Measurements from ENCODE around the gene PAIP2.

The PAIP2 gene

GRCh38 chr5:139393497-139394122 lies 52.0 kb downstream of the PAIP2 start:
- Histone ChIP-seq H3K27ac (ENCODE audit: low read length) (no peak overlapping the region), H3K27me3 (ENCODE audit: control insufficient read depth in 1 of 2, insufficient read depth in 2 of 2, low read length in 2 of 2) (peaks cover 14 to 40% of the 10 kb centered on the region in 2 donors), H3K9ac (ENCODE audit: low read length in 2 of 2) (no peak overlapping the region), H3K4me1 (ENCODE audit: control insufficient read depth, insufficient read depth, low read length) (peaks cover 38% of the 10 kb centered on the region), H3K36me3 (ENCODE audit: control insufficient read depth in 2 of 2, insufficient read depth in 2 of 2, low read length in 2 of 2) (no peaks in the 10 kb centered on the region), H3K4me3 (ENCODE audit: low read length in 2 of 2) (peak overlapping the region; percentile 49 to 69), H3K9me3 (ENCODE audit: control insufficient read depth in 2 of 2, low read length in 2 of 2) (no peaks in the 10 kb centered on the region)

- H3K4me3 ChIP-seq (ENCODE audit: low read length in 2 of 2) = peak overlapping the region; percentile 49 to 69
- H3K9ac ChIP-seq (ENCODE audit: low read length in 2 of 2) = no peak overlapping the region
- no peaks in the 10 kb centered on the region for H3K9me3 ChIP-seq (ENCODE audit: control insufficient read depth in 2 of 2, low read length in 2 of 2)
- H3K27me3 ChIP-seq (ENCODE audit: control insufficient read depth in 1 of 2, insufficient read depth in 2 of 2, low read length in 2 of 2) = peaks cover 14 to 40% of the 10 kb centered on the region in 2 donors
- H3K4me1 ChIP-seq (ENCODE audit: control insufficient read depth, insufficient read depth, low read length) = peaks cover 38% of the 10 kb centered on the region
- no peak overlapping the region for H3K27ac ChIP-seq (ENCODE audit: low read length)
- H3K36me3 ChIP-seq (ENCODE audit: control insufficient read depth in 2 of 2, insufficient read depth in 2 of 2, low read length in 2 of 2) = no peaks in the 10 kb centered on the region
These were observed 52.5 kb downstream of the PAIP2 start for GRCh38 chr5:139394123-139394653.

GRCh38 chr5:139394654-139395566 lies 53.3 kb downstream of the PAIP2 start, which contains the start of gene PROB1:
Gene PROB1 (minus strand): TSS chr5:139395104. CDS start chr5:139395081, 23 bp downstream.
- H3K4me1 ChIP-seq (ENCODE audit: control insufficient read depth, insufficient read depth, low read length) = peaks cover 38% of the 10 kb centered on the region
- H3K4me3 ChIP-seq (ENCODE audit: low read length in 2 of 2) = peak within 1 kb of the TSS; percentile 49 to 69
- no peaks in the 10 kb centered on the region for H3K9me3 ChIP-seq (ENCODE audit: control insufficient read depth in 2 of 2, low read length in 2 of 2)
- H3K36me3 ChIP-seq (ENCODE audit: control insufficient read depth in 2 of 2, insufficient read depth in 2 of 2, low read length in 2 of 2) = no peaks in the 10 kb centered on the region
- H3K27ac ChIP-seq (ENCODE audit: low read length) = no peak within 1 kb of the TSS
- peaks cover 14 to 40% of the 10 kb centered on the region in 2 donors for H3K27me3 ChIP-seq (ENCODE audit: control insufficient read depth in 1 of 2, insufficient read depth in 2 of 2, low read length in 2 of 2)
- no peak within 1 kb of the TSS for H3K9ac ChIP-seq (ENCODE audit: low read length in 2 of 2)

- Histone ChIP-seq H3K27me3 (ENCODE audit: control insufficient read depth in 1 of 2, insufficient read depth in 2 of 2, low read length in 2 of 2) (peaks cover 14 to 40% of the 10 kb centered on the region in 2 donors), H3K27ac (ENCODE audit: low read length) (no peak overlapping the region), H3K4me1 (ENCODE audit: control insufficient read depth, insufficient read depth, low read length) (peaks cover 38% of the 10 kb centered on the region), H3K9me3 (ENCODE audit: control insufficient read depth in 2 of 2, low read length in 2 of 2) (no peaks in the 10 kb centered on the region), H3K36me3 (ENCODE audit: control insufficient read depth in 2 of 2, insufficient read depth in 2 of 2, low read length in 2 of 2) (no peaks in the 10 kb centered on the region), H3K4me3 (ENCODE audit: low read length in 2 of 2) (no peak overlapping the region), H3K9ac (ENCODE audit: low read length in 2 of 2) (no peak overlapping the region)
These were observed 54.4 kb downstream of the PAIP2 start for GRCh38 chr5:139395844-139396640.

GRCh38 chr5:139396691-139397090 lies 55.0 kb downstream of the PAIP2 start:
- Histone ChIP-seq H3K9me3 (ENCODE audit: control insufficient read depth in 2 of 2, low read length in 2 of 2) (no peaks in the 10 kb centered on the region), H3K27ac (ENCODE audit: low read length) (no peak overlapping the region), H3K4me3 (ENCODE audit: low read length in 2 of 2) (no peak overlapping the region), H3K4me1 (ENCODE audit: control insufficient read depth, insufficient read depth, low read length) (peaks cover 38% of the 10 kb centered on the region), H3K9ac (ENCODE audit: low read length in 2 of 2) (no peak overlapping the region), H3K27me3 (ENCODE audit: control insufficient read depth in 1 of 2, insufficient read depth in 2 of 2, low read length in 2 of 2) (peaks cover 14 to 40% of the 10 kb centered on the region in 2 donors), H3K36me3 (ENCODE audit: control insufficient read depth in 2 of 2, insufficient read depth in 2 of 2, low read length in 2 of 2) (peaks cover 0 to 2% of the 10 kb centered on the region in 2 donors)

GRCh38 chr5:139397921-139398320 lies 56.3 kb downstream of the PAIP2 start:
- Histone ChIP-seq H3K27ac (ENCODE audit: low read length) (no peak overlapping the region), H3K4me3 (ENCODE audit: low read length in 2 of 2) (no peak overlapping the region), H3K9me3 (ENCODE audit: control insufficient read depth in 2 of 2, low read length in 2 of 2) (no peaks in the 10 kb centered on the region), H3K27me3 (ENCODE audit: control insufficient read depth in 1 of 2, insufficient read depth in 2 of 2, low read length in 2 of 2) (peaks cover 12 to 29% of the 10 kb centered on the region in 2 donors), H3K9ac (ENCODE audit: low read length in 2 of 2) (no peak overlapping the region), H3K4me1 (ENCODE audit: control insufficient read depth, insufficient read depth, low read length) (peaks cover 32% of the 10 kb centered on the region), H3K36me3 (ENCODE audit: control insufficient read depth in 2 of 2, insufficient read depth in 2 of 2, low read length in 2 of 2) (peaks cover 0 to 2% of the 10 kb centered on the region in 2 donors)

GRCh38 chr5:139399501-139400121 lies 58.0 kb downstream of the PAIP2 start:
- H3K4me3 ChIP-seq (ENCODE audit: low read length in 2 of 2) = no peak overlapping the region
- H3K27ac ChIP-seq (ENCODE audit: low read length) = no peak overlapping the region
- peaks cover 2 to 12% of the 10 kb centered on the region in 2 donors for H3K27me3 ChIP-seq (ENCODE audit: control insufficient read depth in 1 of 2, insufficient read depth in 2 of 2, low read length in 2 of 2)
- peaks cover 28% of the 10 kb centered on the region for H3K4me1 ChIP-seq (ENCODE audit: control insufficient read depth, insufficient read depth, low read length)
- peaks cover 0 to 2% of the 10 kb centered on the region in 2 donors for H3K36me3 ChIP-seq (ENCODE audit: control insufficient read depth in 2 of 2, insufficient read depth in 2 of 2, low read length in 2 of 2)
- H3K9ac ChIP-seq (ENCODE audit: low read length in 2 of 2) = no peak overlapping the region
- no peaks in the 10 kb centered on the region for H3K9me3 ChIP-seq (ENCODE audit: control insufficient read depth in 2 of 2, low read length in 2 of 2)

GRCh38 chr5:139401546-139401945 lies 59.9 kb downstream of the PAIP2 start:
- Histone ChIP-seq H3K4me1 (ENCODE audit: control insufficient read depth, insufficient read depth, low read length) (peaks cover 15% of the 10 kb centered on the region), H3K4me3 (ENCODE audit: low read length in 2 of 2) (no peak overlapping the region), H3K36me3 (ENCODE audit: control insufficient read depth in 2 of 2, insufficient read depth in 2 of 2, low read length in 2 of 2) (peaks cover 0 to 2% of the 10 kb centered on the region in 2 donors), H3K9ac (ENCODE audit: low read length in 2 of 2) (no peak overlapping the region), H3K27me3 (ENCODE audit: control insufficient read depth in 1 of 2, insufficient read depth in 2 of 2, low read length in 2 of 2) (no peaks in the 10 kb centered on the region), H3K27ac (ENCODE audit: low read length) (no peak overlapping the region), H3K9me3 (ENCODE audit: control insufficient read depth in 2 of 2, low read length in 2 of 2) (no peaks in the 10 kb centered on the region)

GRCh38 chr5:139402561-139403158 lies 61.0 kb downstream of the PAIP2 start:
- peaks cover 0 to 2% of the 10 kb centered on the region in 2 donors for H3K36me3 ChIP-seq (ENCODE audit: control insufficient read depth in 2 of 2, insufficient read depth in 2 of 2, low read length in 2 of 2)
- H3K27me3 ChIP-seq (ENCODE audit: control insufficient read depth in 1 of 2, insufficient read depth in 2 of 2, low read length in 2 of 2) = no peaks in the 10 kb centered on the region
- H3K4me1 ChIP-seq (ENCODE audit: control insufficient read depth, insufficient read depth, low read length) = peaks cover 15% of the 10 kb centered on the region
- no peak overlapping the region for H3K27ac ChIP-seq (ENCODE audit: low read length)
- peak overlapping the region; percentile 60 to 86 for H3K4me3 ChIP-seq (ENCODE audit: low read length in 2 of 2)
- peak overlapping the region in 1 of 2 donors; percentile 45 for H3K9ac ChIP-seq (ENCODE audit: low read length in 2 of 2)
- H3K9me3 ChIP-seq (ENCODE audit: control insufficient read depth in 2 of 2, low read length in 2 of 2) = no peaks in the 10 kb centered on the region
